HG02798 (cell line): Measurements from ENCODE around the gene ZNF777.

ENCODE experiments used
- ATAC-seq: cut with Tn5 transposase; IDR thresholded peaks from one replicate; pipeline ENCODE4 v1.9.1; 2021; ENCODE audit warnings: mild to moderate bottlenecking; ENCODE audit not compliant: unreplicated experiment, poor library complexity

ZNF777 gene

GRCh38 chr7:149477494-149478443 is 16.9 kb upstream of the ZNF777 start:
- ATAC-seq = no peak

- ATAC-seq = no peak
Measured at GRCh38 chr7:149476791-149477190, 15.9 kb upstream of the ZNF777 start.

GRCh38 chr7:149475121-149476045 is 14.5 kb upstream of the ZNF777 start:
- no peak for ATAC-seq

GRCh38 chr7:149474309-149475120 is 13.7 kb upstream of the ZNF777 start:
- ATAC-seq = no peak

GRCh38 chr7:149473251-149473650 is 12.4 kb upstream of the ZNF777 start:
- no peak for ATAC-seq

GRCh38 chr7:149471289-149471953 is 10.6 kb upstream of the ZNF777 start:
- ATAC-seq = no peak

GRCh38 chr7:149469806-149470205 is 8.9 kb upstream of the ZNF777 start:
- no peak for ATAC-seq

- no peak for ATAC-seq
Measured at GRCh38 chr7:149468208-149468607, 7.3 kb upstream of the ZNF777 start.

GRCh38 chr7:149467321-149467859 is 6.5 kb upstream of the ZNF777 start:
- ATAC-seq = no peak

GRCh38 chr7:149466364-149466763 is 5.5 kb upstream of the ZNF777 start:
- no peak for ATAC-seq

GRCh38 chr7:149463500-149464161 is 2.8 kb upstream of the ZNF777 start:
- no peak for ATAC-seq

- no peak for ATAC-seq
Measured at GRCh38 chr7:149462101-149462520, 1.2 kb upstream of the ZNF777 start.

GRCh38 chr7:149459540-149460452 is 1.1 kb downstream of the ZNF777 start:
- peak; percentile 41 for ATAC-seq

GRCh38 chr7:149459201-149459539 is 1.7 kb downstream of the ZNF777 start:
- no peak for ATAC-seq

- ATAC-seq = no peak
Measured at GRCh38 chr7:149458235-149458634, 2.6 kb downstream of the ZNF777 start.

GRCh38 chr7:149457766-149458165 is 3.1 kb downstream of the ZNF777 start:
- ATAC-seq = no peak

- ATAC-seq = no peak
Measured at GRCh38 chr7:149456506-149457421, 4.1 kb downstream of the ZNF777 start.
